GM12891 (cell line): Measurements from ENCODE around the gene CNOT4.

Source experiments
- DNase-seq: peaks from one replicate; pipeline ENCODE4 v3.0.0; 2011; ENCODE audit warnings: low spot score; ENCODE audit not compliant: insufficient read length
- FAIRE-seq: peaks from 2 replicates; lab custom pipeline; 2011; peaks lifted over from hg19 to GRCh38; lab: Jason Lieb, UNC
- PAX5 ChIP-seq: IDR thresholded peaks from 2 replicates; pipeline ENCODE4 v1.6.1; 2011; ENCODE audit warnings: low read length, moderate library complexity, mild to moderate bottlenecking; ENCODE audit not compliant: insufficient read depth, severe bottlenecking
- POLR2A ChIP-seq: IDR thresholded peaks from 2 replicates; pipeline ENCODE4 v1.6.1; 2011; ENCODE audit warnings: low read depth, low read length, control low read depth
- POLR2AphosphoS5 ChIP-seq: IDR thresholded peaks from 2 replicates; pipeline ENCODE4 v1.6.1; 2011; ENCODE audit warnings: low read depth, low read length, control low read depth
- POU2F2 ChIP-seq: IDR thresholded peaks from 2 replicates; pipeline ENCODE4 v1.6.1; 2011; ENCODE audit warnings: low read depth, mild to moderate bottlenecking, control low read depth, low read length, moderate library complexity
- SPI1 ChIP-seq: IDR thresholded peaks from 2 replicates; pipeline ENCODE4 v1.6.1; 2011; ENCODE audit warnings: low read depth, low read length, control low read depth
- TAF1 ChIP-seq: IDR thresholded peaks from 2 replicates; pipeline ENCODE4 v1.6.1; 2011; ENCODE audit warnings: low read depth, low read length, control low read depth

The CNOT4 gene

DNA sequence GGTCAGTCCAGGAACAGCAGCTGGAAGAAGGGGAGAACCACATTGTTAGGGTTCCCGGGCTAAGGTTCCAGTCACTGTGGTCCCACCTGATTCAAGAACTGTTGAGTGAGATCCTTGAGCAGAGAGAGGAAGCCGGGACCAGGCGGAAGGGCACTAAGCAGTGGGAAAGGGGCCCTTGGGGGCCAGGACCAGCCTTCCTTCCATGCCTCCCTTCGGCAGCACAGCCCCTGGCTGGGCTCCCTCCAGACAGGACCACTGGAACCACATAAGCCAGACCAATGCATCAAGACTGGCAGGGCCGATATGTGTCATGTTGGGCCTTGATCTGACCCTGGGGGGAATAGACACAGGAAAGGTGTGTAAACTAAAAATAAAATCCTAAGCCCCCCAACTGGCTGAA is 172.4 kb downstream of the CNOT4 start:
- DNase-seq (no peak), FAIRE-seq (no peak)
- TF ChIP-seq PAX5 (no peak), SPI1 (no peak), POLR2A (no peak), POLR2AphosphoS5 (no peak), POU2F2 (no peak), TAF1 (no peak)

DNA sequence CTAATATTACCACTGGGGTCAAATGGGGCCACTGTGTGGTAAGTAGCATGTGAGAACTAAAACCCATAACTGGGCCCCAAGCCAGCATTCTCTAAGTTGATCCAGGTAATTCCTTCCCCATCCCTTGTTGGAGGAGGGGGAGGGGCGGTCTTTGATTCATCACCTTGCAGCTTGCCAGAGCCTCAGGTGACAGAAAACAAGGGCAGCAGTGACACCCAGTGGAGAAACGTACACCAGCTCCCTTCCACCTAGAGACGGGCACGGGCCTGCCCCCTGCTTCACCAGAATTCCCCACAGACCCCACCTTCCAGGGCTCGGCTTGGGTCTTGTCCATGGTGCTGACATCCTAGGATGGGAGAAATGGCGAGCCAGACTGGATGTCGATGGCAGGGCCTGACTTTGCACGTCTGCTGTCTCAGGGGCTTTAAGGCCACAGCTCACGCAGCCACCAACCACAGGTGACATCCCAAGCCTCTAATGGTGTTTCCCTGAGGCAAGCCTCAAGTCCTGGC is 174.2 kb downstream of the CNOT4 start:
- FAIRE-seq (peak; percentile 33), DNase-seq (peak; percentile 39)
- TF ChIP-seq POLR2AphosphoS5 (no peak), TAF1 (no peak), POLR2A (no peak), SPI1 (no peak), POU2F2 (no peak), PAX5 (no peak)

DNA sequence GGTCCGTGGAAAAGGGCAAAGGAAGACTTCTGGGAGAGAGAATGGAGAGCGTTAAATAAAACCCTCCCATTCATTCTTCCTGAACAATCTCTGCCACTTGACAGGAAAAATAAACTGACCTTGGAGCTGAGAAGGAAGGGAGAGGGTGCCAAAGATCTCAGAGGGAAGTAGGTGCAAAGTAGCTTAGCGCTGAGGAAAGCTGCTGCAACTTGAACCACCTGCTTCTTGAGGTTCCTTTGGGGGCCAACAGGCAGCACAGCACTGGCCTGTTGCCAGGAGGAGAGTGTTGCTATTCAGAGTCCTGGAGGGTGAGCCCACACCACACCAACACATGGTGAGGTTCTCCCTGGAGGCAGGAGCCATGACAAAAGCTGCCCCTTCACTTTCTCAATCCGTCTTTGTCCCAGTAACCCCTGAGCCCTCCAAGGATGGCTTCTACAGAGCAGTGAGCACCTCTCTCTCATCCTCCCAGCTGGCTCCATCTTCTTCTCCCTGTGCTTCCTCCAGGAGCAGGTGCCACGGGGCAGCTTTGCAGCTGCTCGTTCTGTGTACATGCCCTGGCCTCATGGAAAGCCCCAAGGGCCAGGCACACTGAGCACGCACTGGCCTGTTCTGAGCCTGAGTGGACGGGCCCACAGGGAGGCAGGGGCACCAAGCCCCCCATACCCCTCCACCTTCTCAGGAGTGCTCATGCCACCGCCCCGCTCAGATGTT is 174.9 kb downstream of the CNOT4 start:
- TF ChIP-seq TAF1 (no peak), POLR2A (no peak), SPI1 (no peak), PAX5 (no peak), POLR2AphosphoS5 (no peak), POU2F2 (no peak)
- DNase-seq (no peak), FAIRE-seq (no peak)

DNA sequence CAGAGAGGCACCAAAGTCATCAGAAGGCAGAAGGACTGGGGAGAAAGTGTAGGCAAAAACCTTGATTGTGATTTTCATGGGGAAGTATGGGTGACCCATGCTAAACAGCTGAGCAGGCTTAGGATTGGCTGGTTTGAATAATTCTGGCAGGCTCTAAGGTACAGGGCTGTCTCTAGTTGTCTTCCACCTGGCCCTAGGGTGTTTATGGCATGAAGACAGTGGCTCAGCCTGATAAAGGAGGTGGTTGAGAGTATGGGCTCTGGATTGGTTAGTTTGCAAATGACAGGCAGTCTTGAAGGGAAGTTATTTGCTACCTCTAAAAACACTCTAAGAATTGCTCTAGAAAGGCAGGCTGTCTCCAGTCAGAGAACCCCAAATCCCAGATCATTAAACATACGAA is 176.0 kb downstream of the CNOT4 start:
- FAIRE-seq = no peak
- TF ChIP-seq POLR2A (no peak), TAF1 (no peak), POU2F2 (no peak), PAX5 (no peak), POLR2AphosphoS5 (no peak), SPI1 (no peak)
- DNase-seq = no peak

DNA sequence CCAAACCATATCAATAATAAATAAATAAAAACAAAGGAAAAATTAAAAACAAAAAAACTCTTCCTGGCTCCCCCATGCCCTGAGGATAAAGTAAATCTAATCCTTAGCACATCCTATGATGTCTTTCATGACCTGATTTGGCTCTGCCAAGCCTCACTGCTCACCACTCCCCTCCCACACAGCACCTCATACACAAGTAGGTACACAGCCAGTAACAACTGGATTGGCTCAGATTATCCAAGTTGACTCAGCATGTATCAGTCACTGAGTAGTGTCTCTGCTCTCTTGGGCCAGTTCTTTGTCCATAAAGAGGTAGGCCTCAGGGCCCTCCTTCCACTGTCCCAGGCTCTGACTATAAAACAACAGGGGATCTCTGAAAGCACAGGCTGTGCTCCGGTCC is 176.7 kb downstream of the CNOT4 start:
- TF ChIP-seq POLR2AphosphoS5 (no peak), POU2F2 (no peak), SPI1 (no peak), TAF1 (no peak), PAX5 (no peak), POLR2A (no peak)
- DNase-seq = no peak

DNA sequence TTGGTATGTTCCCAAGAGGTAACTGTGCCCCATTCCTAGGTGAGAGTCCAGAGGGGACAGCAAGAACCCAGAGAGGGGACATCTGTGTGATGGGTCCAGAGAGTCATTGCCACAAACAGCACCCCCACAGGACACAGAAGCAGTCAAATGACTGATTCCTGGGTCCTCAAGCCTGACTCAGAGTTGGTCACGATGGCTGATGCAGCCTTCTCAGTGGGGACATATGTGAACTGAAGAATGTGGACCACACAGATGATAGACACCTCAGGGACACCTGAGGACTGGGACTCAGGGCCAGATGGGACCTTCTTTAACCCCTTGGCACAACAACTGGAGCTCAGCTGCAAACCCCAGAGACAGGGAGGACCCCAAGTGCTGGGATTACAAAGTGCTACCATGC is 179.8 kb downstream of the CNOT4 start:
- no peak for FAIRE-seq
- TF ChIP-seq SPI1 = no peak
- TF ChIP-seq POU2F2 = no peak
- no peak for TF ChIP-seq POLR2A
- no peak for TF ChIP-seq PAX5
- TF ChIP-seq POLR2AphosphoS5 = no peak
- no peak for TF ChIP-seq TAF1
- no peak for DNase-seq

More for the DNA sequence above, 176.7 kb downstream of the CNOT4 start:
- FAIRE-seq = no peak

DNA sequence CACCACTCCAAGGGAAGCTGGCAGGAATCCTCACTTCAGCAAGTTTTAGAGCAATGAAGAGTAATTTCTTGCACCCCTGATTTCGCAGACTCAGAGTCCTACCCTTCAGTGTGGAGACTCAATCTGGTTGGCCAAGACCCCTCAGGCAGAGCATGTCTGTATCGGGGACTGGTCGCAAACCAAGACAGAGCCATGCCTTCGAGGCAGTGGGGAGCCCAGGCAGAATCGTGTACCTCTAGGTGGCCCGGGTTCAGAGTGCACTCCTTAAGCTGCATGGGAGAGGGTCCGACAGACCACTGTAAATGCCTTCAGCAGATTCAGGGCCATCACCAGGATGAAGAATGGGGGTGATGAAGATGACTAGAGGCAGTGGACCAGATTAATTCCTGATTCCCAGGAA is 181.4 kb downstream of the CNOT4 start:
- FAIRE-seq (no peak), DNase-seq (no peak)
- TF ChIP-seq POU2F2 (no peak), POLR2A (no peak), POLR2AphosphoS5 (no peak), SPI1 (no peak), TAF1 (no peak), PAX5 (no peak)

DNA sequence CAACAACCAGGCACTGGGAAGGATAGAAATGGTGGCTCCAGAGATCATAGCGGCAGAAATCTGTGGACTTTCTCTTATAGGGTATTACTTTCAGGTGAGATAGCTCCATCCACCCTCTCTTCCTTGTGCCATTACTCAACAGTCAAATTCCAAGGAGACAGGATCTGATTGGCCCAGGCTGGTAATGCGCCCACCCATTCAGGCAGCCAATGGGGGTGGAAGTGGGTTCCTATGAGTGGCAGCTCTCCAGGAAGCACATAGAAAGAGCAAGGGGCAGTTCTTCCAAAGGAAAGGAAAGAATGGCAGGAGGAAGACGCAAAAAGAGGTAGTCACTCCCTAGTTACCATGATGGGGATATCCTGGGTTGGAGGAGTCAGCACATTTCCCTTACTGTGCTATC is 181.8 kb downstream of the CNOT4 start:
- DNase-seq (no peak), FAIRE-seq (no peak)
- TF ChIP-seq PAX5 (no peak), TAF1 (no peak), POLR2A (no peak), POU2F2 (no peak), SPI1 (no peak)

DNA sequence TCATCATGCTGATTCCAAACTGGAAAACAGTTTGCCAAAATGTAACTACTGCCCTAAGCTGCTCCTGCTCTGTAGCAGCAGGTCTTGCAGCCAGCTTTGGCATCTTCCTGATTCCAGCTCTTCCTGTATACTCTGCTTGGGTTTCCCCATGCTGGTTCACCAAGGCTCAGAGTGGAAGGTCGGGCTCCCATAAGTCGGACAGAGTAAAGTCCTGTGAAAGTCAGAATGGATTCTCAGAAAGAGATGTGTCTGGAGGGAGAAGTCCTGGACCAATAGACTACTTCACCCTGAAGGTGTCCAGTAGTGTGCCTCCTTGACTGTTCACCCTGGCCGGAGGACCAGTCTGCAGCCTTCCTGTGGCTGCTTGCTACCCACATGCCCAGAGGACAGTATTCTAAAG is 182.4 kb downstream of the CNOT4 start:
- no peak for TF ChIP-seq POLR2AphosphoS5
- TF ChIP-seq TAF1 = no peak
- no peak for TF ChIP-seq PAX5
- no peak for TF ChIP-seq POLR2A
- no peak for TF ChIP-seq SPI1
- no peak for TF ChIP-seq POU2F2
- DNase-seq = no peak
- FAIRE-seq = no peak

DNA sequence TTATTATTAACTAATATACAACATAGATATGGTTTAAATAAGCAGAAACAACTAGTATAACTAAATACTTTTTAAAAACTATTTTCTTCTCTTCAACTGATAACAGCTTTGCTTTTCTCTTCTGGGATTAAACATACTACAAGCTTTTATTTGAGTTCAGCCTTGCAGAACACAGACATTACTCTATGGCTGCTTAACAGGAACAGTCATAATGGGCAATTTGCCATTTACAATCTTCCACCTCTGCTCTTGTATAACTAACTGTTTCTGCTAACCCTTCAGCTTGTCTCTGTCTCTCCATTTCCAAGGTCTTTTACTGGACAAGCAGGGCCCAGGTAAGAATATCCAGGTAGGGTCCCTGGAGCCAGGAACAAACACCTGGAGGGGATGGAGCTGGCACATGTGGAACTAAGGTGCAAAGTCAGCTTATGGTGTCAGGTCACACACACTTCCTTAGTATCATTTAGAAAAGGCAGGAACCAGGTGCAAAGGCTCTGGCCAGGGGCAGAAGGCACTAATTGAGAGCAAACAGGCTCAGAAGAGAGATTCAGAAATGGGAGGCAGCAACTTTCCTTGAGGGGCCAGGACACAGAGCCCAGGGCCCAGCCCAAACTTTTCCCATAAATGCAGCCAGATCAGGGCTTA is 183.1 kb downstream of the CNOT4 start:
- no peak for DNase-seq
- TF ChIP-seq POLR2AphosphoS5 (no peak), POLR2A (no peak), SPI1 (no peak), POU2F2 (no peak), PAX5 (no peak), TAF1 (no peak)
- no peak for FAIRE-seq
